ENCODE results near the gene MYO6. TPM values are rescaled to one million over a fixed set of nuclear protein-coding genes. Genes with fewer than 3 reads are reported as not detected.

The MYO6 gene
- total and polyA plus RNA-seq, 2 of the 8 experiments (the other 6 are each of a cell fraction or from before 2014, with no cell fraction given) = 8.3 to 21.9 TPM

GRCh38 chr6:75947935-75948334 lies 198.9 kb downstream of the MYO6 start:
- Histone ChIP-seq H3K4me2 (ENCODE audit: insufficient read depth in 1 of 2, low read depth in 2 of 2, low read length in 2 of 2) (no peak overlapping the region), H3K36me3 (ENCODE audit: control insufficient read depth in 2 of 4, insufficient read depth in 4 of 4, low read length in 3 of 4) (no peaks in the 10 kb centered on the region), H2AK5ac (ENCODE audit: low read depth, low read length) (no peak overlapping the region), H3K27ac (ENCODE audit: low read depth, low read length) (no peak overlapping the region), H2AFZ (ENCODE audit: low read length) (no peak overlapping the region), H4K8ac (ENCODE audit: extremely low read depth, insufficient read depth, low read length) (no peak overlapping the region), H2BK20ac (ENCODE audit: low read length) (no peak overlapping the region), H3K14ac (ENCODE audit: insufficient read length) (no peak overlapping the region), H3K23ac (ENCODE audit: insufficient read length) (no peak overlapping the region), H3K23me2 (ENCODE audit: low read depth, low read length) (no peaks in the 10 kb centered on the region), H3K56ac (replicated peaks; ENCODE audit: insufficient read length, low read depth, low read length) (no peak overlapping the region), H3K18ac (ENCODE audit: extremely low read depth, low read length) (no peak overlapping the region), H3K79me1 (ENCODE audit: low read depth, low read length) (no peaks in the 10 kb centered on the region), H4K5ac (ENCODE audit: insufficient read length, low read depth, low read length) (no peak overlapping the region), H3K4me1 (replicated peaks in 1 of 4; ENCODE audit: control insufficient read depth in 3 of 4, insufficient read depth in 4 of 4, low read length in 3 of 4) (peaks cover 0 to 7% (median 0%) of the 10 kb centered on the region in 4 experiments; a peak in 1 of 7 replicates), H2BK15ac (ENCODE audit: low read length) (no peak overlapping the region), H3K27me3 (replicated peaks in 1 of 4; ENCODE audit: control insufficient read depth in 3 of 4, extremely low read depth in 1 of 4, insufficient read depth in 3 of 4, low read length in 3 of 4) (no peaks in the 10 kb centered on the region; a peak in 1 of 7 replicates), H3K4me3 (ENCODE audit: extremely low read depth in 1 of 4, insufficient read depth in 2 of 4, low read depth in 3 of 4, low read length in 4 of 4) (no peak overlapping the region), H3K79me2 (ENCODE audit: control insufficient read depth in 1 of 2, insufficient read depth in 2 of 2, low read length in 2 of 2) (no peaks in the 10 kb centered on the region), H3K4ac (replicated peaks; ENCODE audit: insufficient read length, low read depth, low read length) (no peak overlapping the region), H2BK12ac (ENCODE audit: low read depth, low read length) (no peak overlapping the region), H2BK120ac (replicated peaks; ENCODE audit: low read depth, low read length) (no peak overlapping the region), H3K9ac (replicated peaks in 1 of 4; ENCODE audit: extremely low read depth in 1 of 4, low read depth in 3 of 4, low read length in 3 of 4) (no peak overlapping the region), H2BK5ac (ENCODE audit: low read depth, low read length) (no peak overlapping the region), H4K20me1 (replicated peaks in 1 of 2; ENCODE audit: control insufficient read depth in 1 of 2, insufficient read depth in 2 of 2, low read length in 2 of 2) (no peaks in the 10 kb centered on the region), H4K91ac (replicated peaks; ENCODE audit: insufficient read length, low read length) (no peak overlapping the region), H3K9me3 (ENCODE audit: insufficient read depth in 2 of 2, low read depth in 1 of 2, low read length in 1 of 2) (no peaks in the 10 kb centered on the region)
- no peak for DNase-seq (ENCODE audit: low read depth in 1 of 2, low spot score in 2 of 2)
- CTCF ChIA-PET (ENCODE audit: partially characterized antibody) = interaction anchor here (2.0 kb wide), 1 partner anchor 16 kb away, joined by 14 read pairs; no protein-coding TSS in a partner anchor
- POLR2A ChIA-PET (ENCODE audit: partially characterized antibody) = no interaction called here
- 95% methylated on average over 5 of the region's 5 CpGs; no CpG with 5 or more reads in 1 of the 2 experiments for WGBS, 2 experiments (ENCODE audit: extremely low coverage in 1 of 2, insufficient coverage in 1 of 2, insufficient read length in 1 of 2, insufficient replicate concordance in 2 of 2, low coverage in 1 of 2, low lambda C conversion rate in 2 of 2, missing lambda C conversion rate in 1 of 2)
- no peak for FAIRE-seq
- TF ChIP-seq PHF8 (conservative IDR thresholded peaks at IDR 0.05; ENCODE audit: low read depth, low read length) = no peak
- TF ChIP-seq CREB1 (IDR thresholded peaks at IDR 0.05) = no peak
- TF ChIP-seq CHD1 (IDR thresholded peaks at IDR 0.05; ENCODE audit: low read depth, low read length) = no peak
- TF ChIP-seq EZH2 (IDR thresholded peaks at IDR 0.05; ENCODE audit: low read depth, low read length, severe bottlenecking) = no peak
- TF ChIP-seq POU5F1 (IDR thresholded peaks at IDR 0.05; ENCODE audit: low read depth, low read length) = no peak
- no peak for TF ChIP-seq SIX5 (IDR thresholded peaks at IDR 0.05; ENCODE audit: low read depth, low read length)

All from H1 (cell line).